GM18507 (cell line): ENCODE results near the gene SPACA9.

Experiments used
- DNase-seq: peaks from one replicate; pipeline ENCODE4 v3.0.0; 2011; ENCODE audit warnings: low read depth; ENCODE audit not compliant: insufficient read length; ENCODE audit errors: extremely low spot score
- FAIRE-seq: peaks from 2 replicates; lab custom pipeline; 2011; peaks lifted over from hg19 to GRCh38; lab: Jason Lieb, UNC

The SPACA9 gene

GRCh38 chr9:132861666-132862065 is 17.0 kb upstream of the SPACA9 start:
- DNase-seq: no peak
- FAIRE-seq: no peak

GRCh38 chr9:132862533-132862932 is 16.2 kb upstream of the SPACA9 start:
- FAIRE-seq: no peak
- no peak for DNase-seq

DNA sequence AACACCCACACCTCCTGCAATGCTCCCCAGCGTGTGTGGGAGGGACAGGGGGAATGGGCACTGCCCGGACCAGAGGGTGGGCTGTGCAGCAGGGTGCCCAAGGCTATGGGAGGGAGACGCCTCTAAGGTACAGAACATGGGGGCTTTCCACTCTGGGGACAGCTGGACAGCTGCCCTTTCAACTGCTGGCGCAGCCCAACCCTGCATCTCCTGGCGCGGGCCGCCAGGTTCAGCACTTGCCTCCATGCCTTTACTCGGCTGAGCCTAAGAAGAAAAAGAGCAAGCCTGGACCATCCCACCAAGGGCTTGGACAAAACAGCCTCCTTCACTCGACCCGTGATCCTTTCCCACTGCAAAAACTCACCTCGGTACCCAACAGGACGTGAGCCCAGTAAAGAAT is 15.6 kb upstream of the SPACA9 start:
- FAIRE-seq (no peak), DNase-seq (no peak)

- no peak for DNase-seq
- FAIRE-seq: no peak
These were observed 14.4 kb upstream of the SPACA9 start for GRCh38 chr9:132864277-132864676.

- no peak for FAIRE-seq
- DNase-seq: no peak
These were observed 14.0 kb upstream of the SPACA9 start for GRCh38 chr9:132864691-132865090.

DNA sequence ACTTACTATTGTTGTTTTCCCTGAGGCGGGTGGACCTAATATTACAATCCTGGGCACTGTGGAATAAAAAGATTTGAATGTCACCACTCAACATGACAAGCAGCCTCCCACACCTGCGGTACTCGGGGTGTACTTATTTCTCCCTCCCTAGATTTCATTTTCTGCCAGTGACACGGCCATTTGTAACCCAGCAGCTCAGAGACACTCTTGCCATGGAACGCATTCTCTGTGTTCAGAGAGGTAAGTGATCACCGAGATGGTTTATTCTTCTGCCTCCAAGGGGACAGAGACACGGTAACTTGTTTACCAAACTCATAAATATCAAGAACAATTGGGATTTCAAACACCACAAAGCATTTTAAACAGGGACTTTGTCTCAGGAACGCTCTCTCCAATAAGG is 11.8 kb upstream of the SPACA9 start:
- no peak for DNase-seq
- FAIRE-seq: no peak

DNA sequence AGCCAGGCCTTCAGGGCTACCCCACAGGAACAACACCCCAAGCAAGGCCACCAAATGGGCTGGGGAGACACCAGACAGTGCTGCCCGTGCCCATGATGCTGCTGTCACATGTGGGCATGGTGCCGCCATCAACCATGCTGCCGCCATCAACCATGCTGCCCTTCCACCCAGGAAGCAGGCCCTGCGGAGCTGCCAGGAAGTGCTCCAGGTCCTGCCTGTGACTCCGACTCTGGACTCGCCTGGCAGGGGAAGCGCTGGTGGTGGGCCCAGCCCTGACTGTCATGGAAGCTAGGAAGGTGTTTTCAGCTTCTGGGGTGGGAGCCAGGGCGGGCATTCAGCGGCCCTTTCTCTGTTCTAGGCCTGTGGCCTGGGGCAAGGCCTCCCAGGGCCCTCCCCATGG is 9.4 kb upstream of the SPACA9 start:
- FAIRE-seq (no peak), DNase-seq (no peak)

DNA sequence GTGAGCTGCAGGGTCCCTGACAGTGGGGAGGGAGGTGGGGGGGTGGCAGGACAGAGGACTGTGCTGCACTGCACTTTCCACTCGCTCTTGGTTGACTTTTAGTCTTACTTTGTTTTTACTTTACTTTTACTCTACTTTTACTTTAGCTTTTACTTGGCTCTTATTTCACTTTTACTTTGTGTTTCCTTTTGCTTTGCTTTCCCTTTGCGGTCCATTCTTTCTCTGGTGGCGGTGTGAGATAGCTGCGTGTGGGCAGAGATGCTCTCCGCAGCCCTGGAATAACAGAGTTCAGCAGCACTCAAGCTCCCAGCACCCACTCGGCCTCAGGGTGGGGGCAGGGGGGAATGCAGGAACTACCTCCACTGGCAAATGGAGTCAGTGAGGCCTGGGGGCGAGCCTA is 5.3 kb upstream of the SPACA9 start:
- DNase-seq: no peak
- FAIRE-seq: no peak

GRCh38 chr9:132875159-132875558 is 3.5 kb upstream of the SPACA9 start:
- no peak for DNase-seq
- FAIRE-seq: no peak

DNA sequence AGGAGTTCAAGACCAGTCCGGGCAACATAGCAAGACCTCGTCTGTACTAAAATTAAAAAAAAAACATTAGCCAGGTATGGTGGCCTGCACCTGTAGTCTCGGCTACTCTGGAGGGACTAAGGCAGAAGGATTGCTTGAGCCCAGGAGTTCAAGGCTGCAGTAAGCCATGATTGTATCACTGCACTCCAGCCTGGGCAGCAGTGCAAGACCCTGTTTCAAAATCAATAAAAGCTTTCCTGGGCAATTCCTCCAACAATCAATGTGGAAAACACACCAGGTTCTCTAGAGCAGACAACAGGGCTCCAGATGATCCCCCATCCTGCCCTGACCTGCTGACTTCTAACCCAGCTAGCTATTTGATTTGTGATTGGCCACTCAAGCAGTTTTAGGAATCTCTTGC is 1.8 kb upstream of the SPACA9 start:
- no peak for FAIRE-seq

DNA sequence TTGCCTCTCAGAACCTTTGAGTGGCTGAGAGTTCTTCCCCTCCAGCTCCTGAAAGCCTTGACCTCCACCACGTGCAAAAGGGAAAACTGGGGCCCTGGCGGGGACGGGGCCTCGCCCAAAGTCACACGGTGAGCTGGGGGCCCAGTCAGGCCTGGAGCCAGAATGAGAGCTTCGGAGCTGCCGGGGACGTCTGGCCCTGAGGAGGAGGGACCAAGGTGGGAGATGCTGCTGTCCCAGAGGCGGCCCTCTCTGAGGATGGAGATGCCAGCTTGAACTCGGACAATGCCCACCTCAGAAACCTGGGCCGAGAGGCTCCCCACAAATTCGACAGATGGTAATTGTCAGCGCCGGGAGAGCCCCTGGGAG is 1.3 kb upstream of the SPACA9 start:
- FAIRE-seq: no peak
- DNase-seq: no peak

More for the DNA sequence above, 1.8 kb upstream of the SPACA9 start:
- no peak for DNase-seq

- DNase-seq (peak; percentile 89), FAIRE-seq (peak; percentile 66)
These were observed 639 bp upstream of the SPACA9 start, which contains the start of gene AK8 for GRCh38 chr9:132877824-132878694. Gene AK8, minus strand, starts transcription at chr9:132878284. Its CDS starts 29 bp downstream, at chr9:132878255.

GRCh38 chr9:132879457-132880323 is 992 bp downstream of the SPACA9 start:
- no peak for FAIRE-seq
- no peak for DNase-seq

- FAIRE-seq (no peak), DNase-seq (no peak)
These were observed 1.6 kb downstream of the SPACA9 start for GRCh38 chr9:132880324-132880661.

DNA sequence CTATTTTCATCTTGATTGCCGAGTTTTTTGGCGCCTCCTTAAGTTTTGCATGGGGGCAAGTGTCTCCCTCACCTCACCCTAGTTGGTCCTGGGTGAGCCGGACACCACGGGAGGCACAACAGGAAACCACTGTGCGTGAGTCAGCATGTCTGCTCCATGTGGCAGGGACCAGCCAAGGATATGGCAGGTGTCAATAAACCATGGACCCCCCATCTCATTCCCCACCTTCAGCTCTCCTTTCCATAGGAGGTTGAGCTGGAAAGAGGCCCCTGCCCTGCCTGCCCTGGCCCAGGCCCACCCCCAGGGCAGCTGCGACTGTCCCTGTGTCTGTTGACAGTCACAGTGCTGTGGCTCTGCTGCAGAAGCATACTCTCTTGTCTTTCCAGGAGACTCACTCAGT is 3.1 kb downstream of the SPACA9 start:
- DNase-seq: no peak
- no peak for FAIRE-seq

DNA sequence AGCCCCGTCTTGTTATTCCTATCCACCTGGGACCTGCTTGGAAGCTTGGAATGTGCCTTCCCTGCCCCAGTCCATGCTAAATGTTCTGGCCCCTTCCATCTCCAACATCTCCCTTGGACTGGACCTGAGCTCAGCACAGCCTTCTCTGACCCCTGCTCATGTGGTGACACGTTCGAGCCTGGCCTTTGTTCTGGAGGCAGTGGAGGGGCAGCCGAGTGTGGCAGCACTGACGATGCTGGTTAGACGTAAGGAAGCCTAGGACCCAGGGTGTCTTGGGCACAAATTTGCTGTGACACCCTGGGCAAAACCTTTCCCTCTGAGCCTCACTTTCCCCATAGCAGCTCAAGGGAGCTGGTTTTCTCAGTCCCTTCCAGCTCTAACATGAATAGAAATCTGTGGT is 3.9 kb downstream of the SPACA9 start:
- no peak for DNase-seq
- no peak for FAIRE-seq

- no peak for FAIRE-seq
- DNase-seq: no peak
These were observed 4.9 kb downstream of the SPACA9 start for GRCh38 chr9:132883349-132884294.

GRCh38 chr9:132885720-132886333 is 7.1 kb downstream of the SPACA9 start:
- no peak for FAIRE-seq
- no peak for DNase-seq

DNA sequence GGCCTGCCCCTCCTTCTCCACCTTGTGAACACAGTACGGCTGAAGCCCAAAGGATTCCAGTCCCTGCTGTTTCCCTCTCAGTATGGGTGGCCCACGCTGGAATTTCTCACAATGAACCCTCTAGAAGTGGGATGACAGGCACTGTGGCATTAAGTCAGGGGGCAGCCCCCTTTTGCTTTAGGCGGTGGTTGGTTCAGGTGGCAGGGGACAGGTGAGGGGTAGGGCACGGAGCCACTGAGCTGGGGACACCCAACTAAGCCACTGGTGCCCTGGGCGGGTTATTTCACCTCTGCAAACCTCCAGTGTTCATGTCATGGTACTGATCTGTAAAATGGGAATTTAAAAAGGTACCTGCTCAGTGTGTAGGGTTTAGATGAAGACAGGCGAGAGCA is 7.6 kb downstream of the SPACA9 start:
- DNase-seq (no peak), FAIRE-seq (no peak)
